SK-N-SH (cell line): ENCODE results near the gene PCLO. TPM values are rescaled to one million over a fixed set of nuclear protein-coding genes. Genes with fewer than 3 reads are reported as not detected.

ENCODE experiments used
- CTCF ChIA-PET: fragments of 300-600, 350-600 bp; formaldehyde crosslinking; extraction: SDS; loops from one replicate; lab custom pipeline; 2021; lab: Yijun Ruan, JAX
- POLR2A ChIA-PET: fragments of 350-600 bp; sonication (Branson Sonifier 250); formaldehyde crosslinking; extraction: SDS; loops from one replicate; lab custom pipeline; 2020; ENCODE audit warnings: antibody characterized with exemption, inconsistent platforms; lab: Yijun Ruan, JAX
- DNase-seq: peaks from one replicate; pipeline ENCODE4 v3.0.0; 2012
- H2AFZ ChIP-seq: fragments of 200-600 bp; sonication (generic); 2 replicates; pipeline ENCODE4 v1.8.1; 2016; ENCODE audit warnings: antibody characterized with exemption, mild to moderate bottlenecking, low read depth
- H3F3A ChIP-seq: fragments of 200-600 bp; sonication (generic); replicated peaks from 2 replicates; pipeline ENCODE3; 2016; ENCODE audit warnings: antibody characterized with exemption, mild to moderate bottlenecking; ENCODE audit not compliant: insufficient read depth
- H3K27ac ChIP-seq, 2 experiments: fragments of 200-500 bp in 1 of 2; fragments of 200-600 bp in 1 of 2; sonication (Bioruptor generic) in 1 of 2; sonication (generic), shearing (Covaris generic) in 1 of 2; 2 replicates each; pipeline versions ENCODE4 v1.5.1 to v1.6.1; 2014 to 2016; ENCODE audit warnings: low read depth in 2 of 2, inconsistent platforms in 1 of 2, low read length in 1 of 2, mild to moderate bottlenecking in 1 of 2, mixed read lengths in 1 of 2
- H3K27me3 ChIP-seq: fragments of 200-600 bp; sonication (generic), shearing (Covaris generic); 2 replicates; pipeline ENCODE4 v1.6.1; 2016; ENCODE audit warnings: mixed run types; ENCODE audit not compliant: insufficient read depth
- H3K36me3 ChIP-seq, 2 experiments: fragments of 200-500 bp in 1 of 2; fragments of 200-600 bp in 1 of 2; sonication (Bioruptor generic) in 1 of 2; sonication (generic) in 1 of 2; replicated peaks in 1 of 2; 2 replicates each; pipeline versions ENCODE3 to v1.5.1; 2014 to 2016; ENCODE audit warnings: low read length in 1 of 2, mild to moderate bottlenecking in 1 of 2; ENCODE audit not compliant: insufficient read depth in 2 of 2, control insufficient read depth in 1 of 2
- H3K4me1 ChIP-seq, 2 experiments: fragments of 200-500 bp in 1 of 2; fragments of 200-600 bp in 1 of 2; sonication (Bioruptor generic) in 1 of 2; sonication (generic), shearing (Covaris generic) in 1 of 2; 2 replicates each; pipeline versions ENCODE4 v1.5.1 to v1.6.1; 2014 to 2016; ENCODE audit warnings: low read depth in 1 of 2, low read length in 1 of 2, mixed run types in 1 of 2; ENCODE audit not compliant: insufficient read depth in 2 of 2, control insufficient read depth in 1 of 2
- H3K4me2 ChIP-seq: fragments of 200-600 bp; sonication (generic), shearing (Covaris generic); 2 replicates; pipeline ENCODE4 v1.6.1; 2017; ENCODE audit warnings: mixed run types
- H3K4me3 ChIP-seq, 2 experiments: fragments of 200-500 bp in 1 of 2; fragments of 200-600 bp in 1 of 2; sonication (Bioruptor generic) in 1 of 2; sonication (generic), shearing (Covaris generic) in 1 of 2; 2 replicates each; pipeline versions ENCODE4 v1.5.1 to v1.8.1; 2014 to 2016; ENCODE audit warnings: low read depth in 2 of 2, inconsistent platforms in 1 of 2, low read length in 1 of 2, mild to moderate bottlenecking in 1 of 2, mixed read lengths in 1 of 2, moderate library complexity in 1 of 2
- H3K79me2 ChIP-seq: fragments of 200-600 bp; sonication (generic); 2 replicates; pipeline ENCODE4 v1.8.1; 2017; ENCODE audit warnings: mild to moderate bottlenecking; ENCODE audit not compliant: insufficient read depth
- H3K9ac ChIP-seq: fragments of 200-600 bp; sonication (generic); 2 replicates; pipeline ENCODE4 v1.6.1; 2017; ENCODE audit warnings: mixed run types
- H3K9me2 ChIP-seq: fragments of 200-600 bp; sonication (generic); 2 replicates; pipeline ENCODE4 v1.6.1; 2017; ENCODE audit warnings: mixed run types
- H3K9me3 ChIP-seq: fragments of 200-600 bp; sonication (generic); 2 replicates; pipeline ENCODE4 v1.6.1; 2017; ENCODE audit warnings: mixed run types, mild to moderate bottlenecking, moderate library complexity
- H4K20me1 ChIP-seq: fragments of 200-600 bp; sonication (generic); 2 replicates; pipeline ENCODE4 v1.6.1; 2017; ENCODE audit warnings: mild to moderate bottlenecking, mixed run types; ENCODE audit not compliant: insufficient read depth
- EZH2phosphoT487 ChIP-seq: fragments of 200-600 bp; sonication (generic); IDR thresholded peaks from 2 replicates; pipeline ENCODE4 v1.6.1; 2017; ENCODE audit warnings: low read depth, mixed run types, mild to moderate bottlenecking, antibody characterized with exemption, moderate library complexity, borderline replicate concordance
- FOSL2 ChIP-seq: IDR thresholded peaks from 2 replicates; pipeline ENCODE4 v1.4.0; 2012; ENCODE audit warnings: low read depth, mild to moderate bottlenecking, moderate library complexity, borderline replicate concordance
- FOXJ3 ChIP-seq: sonication (generic); formaldehyde crosslinking; IDR thresholded peaks from 2 replicates; pipeline ENCODE4 v1.5.1; 2020; ENCODE audit warnings: mild to moderate bottlenecking, missing genetic modification reagents
- GABPA ChIP-seq: IDR thresholded peaks from 2 replicates; pipeline ENCODE4 v1.4.0; 2012; ENCODE audit warnings: low read depth, mild to moderate bottlenecking
- GATA2 ChIP-seq: sonication (generic); formaldehyde crosslinking; IDR thresholded peaks from 2 replicates; pipeline ENCODE4 v1.5.0; 2020; ENCODE audit warnings: mild to moderate bottlenecking, missing genetic modification reagents
- JUND ChIP-seq: IDR thresholded peaks from 2 replicates; pipeline ENCODE4 v1.4.0; 2012
- MAX ChIP-seq: IDR thresholded peaks from 2 replicates; pipeline ENCODE4 v1.4.0; 2012; ENCODE audit warnings: low read depth
- MEF2A ChIP-seq: IDR thresholded peaks from 2 replicates; pipeline ENCODE4 v1.4.0; 2012; ENCODE audit warnings: low read depth, borderline replicate concordance
- MXI1 ChIP-seq: IDR thresholded peaks from 2 replicates; pipeline ENCODE4 v1.6.1; 2012; ENCODE audit warnings: mild to moderate bottlenecking, low read depth, low read length, improper control_type of control experiment
- NRF1 ChIP-seq: IDR thresholded peaks from 2 replicates; pipeline ENCODE4 v1.6.1; 2012; ENCODE audit warnings: low read depth, mild to moderate bottlenecking, low read length
- RAD21 ChIP-seq: IDR thresholded peaks from 2 replicates; pipeline ENCODE4 v1.6.1; 2012; ENCODE audit warnings: mild to moderate bottlenecking, low read length
- RCOR1 ChIP-seq: fragments of 150-350 bp; IDR thresholded peaks from 2 replicates; pipeline ENCODE4 v1.6.1; 2017; ENCODE audit warnings: antibody characterized with exemption, low read length
- REST ChIP-seq: IDR thresholded peaks from 2 replicates; pipeline ENCODE4 v1.6.1; 2012; ENCODE audit warnings: mild to moderate bottlenecking, low read depth, low read length, moderate library complexity
- RXRA ChIP-seq: IDR thresholded peaks from 2 replicates; pipeline ENCODE4 v1.4.0; 2012; ENCODE audit warnings: low read depth, mild to moderate bottlenecking, borderline replicate concordance
- SIN3A ChIP-seq: IDR thresholded peaks from 2 replicates; pipeline ENCODE4 v1.6.1; 2012; ENCODE audit warnings: low read depth, mild to moderate bottlenecking, low read length, moderate library complexity, borderline replicate concordance
- TCF12 ChIP-seq: IDR thresholded peaks from 2 replicates; pipeline ENCODE4 v1.4.0; 2012
- USF1 ChIP-seq: IDR thresholded peaks from 2 replicates; pipeline ENCODE4 v1.4.0; 2012; ENCODE audit warnings: low read depth, borderline replicate concordance
- USF2 ChIP-seq: fragments of 150-350 bp; IDR thresholded peaks from 2 replicates; pipeline ENCODE4 v1.6.1; 2017; ENCODE audit warnings: antibody characterized with exemption, low read length, low read depth, borderline replicate concordance
- YY1 ChIP-seq: IDR thresholded peaks from 2 replicates; pipeline ENCODE4 v1.4.0; 2012; ENCODE audit warnings: low read depth, mild to moderate bottlenecking
- WGBS: methylation state at CpG from one replicate; pipeline ENCODE4 v1.1.6; 2017; ENCODE audit warnings: low lambda C conversion rate; 5-methylcytosine and 5-hydroxymethylcytosine counted together
- polyA plus RNA-seq, 3 experiments: library from polyadenylated mRNA; depleted of rRNA; stranded (reverse); fragments of >200 nt; gene quantifications; 2 replicates each; pipeline ENCODE4 v1.2.3, GENCODE V29; 2012
- TF ChIP-seq, protein P1 (sequence below): IDR thresholded peaks from 2 replicates; pipeline ENCODE4 v1.4.0; 2012; ENCODE audit warnings: low read depth, borderline replicate concordance

Gene PCLO
- polyA plus RNA-seq, 1 of the 3 experiments (the other 2 are of a cell fraction) = 0.51 TPM

- WGBS = 68% methylated on average over 2 of the region's 2 CpGs
- H3F3A ChIP-seq = no peaks in the 10 kb centered on the region
- no peaks in the 10 kb centered on the region for H4K20me1 ChIP-seq
- peaks cover 19% of the 10 kb centered on the region; the same call in 1 of the 2 replicates for H3K9me3 ChIP-seq
- no peak overlapping the region for H3K27ac ChIP-seq
- peaks cover 0 to 3% of the 10 kb centered on the region in 2 experiments; a peak in 2 of 4 replicates for H3K4me1 ChIP-seq
- no peak overlapping the region for H3K9ac ChIP-seq
- no peak for DNase-seq
- ChIA-PET CTCF (interaction anchor here (1.5 kb wide), 1 partner anchor 26 kb away, joined by 4 read pairs; no protein-coding TSS in a partner anchor), POLR2A (no interaction called here)
- no peaks in the 10 kb centered on the region for H3K36me3 ChIP-seq
- H3K9me2 ChIP-seq = no peaks in the 10 kb centered on the region
- H3K79me2 ChIP-seq = no peaks in the 10 kb centered on the region
- no peak overlapping the region for H3K4me3 ChIP-seq
- no peak overlapping the region for H3K4me2 ChIP-seq
- H3K27me3 ChIP-seq = no peaks in the 10 kb centered on the region
- H2AFZ ChIP-seq = no peak overlapping the region
- TF ChIP-seq MAX (no peak), TCF12 (no peak), GABPA (no peak), MEF2A (no peak), RCOR1 (no peak), YY1 (no peak), REST (no peak), SIN3A (no peak), NRF1 (no peak), GATA2 (no peak), RAD21 (no peak), RXRA (no peak), MXI1 (no peak), EZH2phosphoT487 (no peak), FOXJ3 (no peak), JUND (no peak), USF2 (no peak), USF1 (no peak), FOSL2 (no peak)
- TF ChIP-seq, protein P1, sequence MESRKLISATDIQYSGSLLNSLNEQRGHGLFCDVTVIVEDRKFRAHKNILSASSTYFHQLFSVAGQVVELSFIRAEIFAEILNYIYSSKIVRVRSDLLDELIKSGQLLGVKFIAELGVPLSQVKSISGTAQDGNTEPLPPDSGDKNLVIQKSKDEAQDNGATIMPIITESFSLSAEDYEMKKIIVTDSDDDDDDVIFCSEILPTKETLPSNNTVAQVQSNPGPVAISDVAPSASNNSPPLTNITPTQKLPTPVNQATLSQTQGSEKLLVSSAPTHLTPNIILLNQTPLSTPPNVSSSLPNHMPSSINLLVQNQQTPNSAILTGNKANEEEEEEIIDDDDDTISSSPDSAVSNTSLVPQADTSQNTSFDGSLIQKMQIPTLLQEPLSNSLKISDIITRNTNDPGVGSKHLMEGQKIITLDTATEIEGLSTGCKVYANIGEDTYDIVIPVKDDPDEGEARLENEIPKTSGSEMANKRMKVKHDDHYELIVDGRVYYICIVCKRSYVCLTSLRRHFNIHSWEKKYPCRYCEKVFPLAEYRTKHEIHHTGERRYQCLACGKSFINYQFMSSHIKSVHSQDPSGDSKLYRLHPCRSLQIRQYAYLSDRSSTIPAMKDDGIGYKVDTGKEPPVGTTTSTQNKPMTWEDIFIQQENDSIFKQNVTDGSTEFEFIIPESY = no peak
Observed at GRCh38 chr7:83117466-83117865, 45.2 kb downstream of the PCLO start.
